Activated CD4-positive, CD25-positive, alpha-beta regulatory T cell treated with anti-CD3 and anti-CD28 coated beads, Interleukin-2, amount 50 U/mL, for 24 hours (primary cell): ENCODE data around the gene WLS.

Experiments
- ATAC-seq, 2 donors: fragments of 150-1000 bp; cut with Tn5 transposase; one replicate each; pipeline ENCODE4 v1.10.0; 2021; ENCODE audit warnings: mild to moderate bottlenecking in 1 of 2, moderate library complexity in 1 of 2

The WLS gene

GRCh38 chr1:68227598-68227997, 4.7 kb downstream of the WLS start:
- no peak for ATAC-seq

- ATAC-seq = no peak
These were observed 6.5 kb downstream of the WLS start for GRCh38 chr1:68225781-68226180.

GRCh38 chr1:68223687-68224086, 8.6 kb downstream of the WLS start:
- ATAC-seq = no peak

GRCh38 chr1:68221980-68222373, 10.3 kb downstream of the WLS start:
- ATAC-seq = no peak

GRCh38 chr1:68221001-68221979, 11.0 kb downstream of the WLS start:
- ATAC-seq = no peak

- no peak for ATAC-seq
These were observed 11.9 kb downstream of the WLS start for GRCh38 chr1:68220420-68220819.

GRCh38 chr1:68218490-68218889, 13.8 kb downstream of the WLS start:
- ATAC-seq = no peak

GRCh38 chr1:68217618-68218017, 14.7 kb downstream of the WLS start:
- ATAC-seq = no peak

- ATAC-seq = no peak
These were observed 15.2 kb downstream of the WLS start for GRCh38 chr1:68217060-68217554.

GRCh38 chr1:68216089-68216772, 16.1 kb downstream of the WLS start:
- ATAC-seq = no peak

- no peak for ATAC-seq
These were observed 18.5 kb downstream of the WLS start for GRCh38 chr1:68213843-68214242.

- ATAC-seq = no peak
These were observed 20.5 kb downstream of the WLS start for GRCh38 chr1:68211761-68212380.

GRCh38 chr1:68210829-68211228, 21.5 kb downstream of the WLS start:
- no peak for ATAC-seq

- ATAC-seq = no peak
These were observed 22.3 kb downstream of the WLS start for GRCh38 chr1:68210027-68210426.

- no peak for ATAC-seq
These were observed 25.3 kb downstream of the WLS start for GRCh38 chr1:68206848-68207689.

GRCh38 chr1:68205794-68206358, 26.4 kb downstream of the WLS start:
- no peak for ATAC-seq

- no peak for ATAC-seq
These were observed 27.2 kb downstream of the WLS start for GRCh38 chr1:68204977-68205630.

- ATAC-seq = no peak
These were observed 30.0 kb downstream of the WLS start for GRCh38 chr1:68202239-68202832.

- no peak for ATAC-seq
These were observed 30.6 kb downstream of the WLS start for GRCh38 chr1:68201546-68202238.

GRCh38 chr1:68199603-68200002, 32.7 kb downstream of the WLS start:
- ATAC-seq = no peak
